Measurements from ENCODE around the gene RBM27. TPM values are rescaled to one million over a fixed set of nuclear protein-coding genes. Genes with fewer than 3 reads are reported as not detected.

The RBM27 gene
- total and polyA plus RNA-seq, 10 of the 15 experiments (the other 5 are each of a cell fraction or from before 2014, with no cell fraction given): 5.8 to 33.9 (median 16.9) TPM

DNA sequence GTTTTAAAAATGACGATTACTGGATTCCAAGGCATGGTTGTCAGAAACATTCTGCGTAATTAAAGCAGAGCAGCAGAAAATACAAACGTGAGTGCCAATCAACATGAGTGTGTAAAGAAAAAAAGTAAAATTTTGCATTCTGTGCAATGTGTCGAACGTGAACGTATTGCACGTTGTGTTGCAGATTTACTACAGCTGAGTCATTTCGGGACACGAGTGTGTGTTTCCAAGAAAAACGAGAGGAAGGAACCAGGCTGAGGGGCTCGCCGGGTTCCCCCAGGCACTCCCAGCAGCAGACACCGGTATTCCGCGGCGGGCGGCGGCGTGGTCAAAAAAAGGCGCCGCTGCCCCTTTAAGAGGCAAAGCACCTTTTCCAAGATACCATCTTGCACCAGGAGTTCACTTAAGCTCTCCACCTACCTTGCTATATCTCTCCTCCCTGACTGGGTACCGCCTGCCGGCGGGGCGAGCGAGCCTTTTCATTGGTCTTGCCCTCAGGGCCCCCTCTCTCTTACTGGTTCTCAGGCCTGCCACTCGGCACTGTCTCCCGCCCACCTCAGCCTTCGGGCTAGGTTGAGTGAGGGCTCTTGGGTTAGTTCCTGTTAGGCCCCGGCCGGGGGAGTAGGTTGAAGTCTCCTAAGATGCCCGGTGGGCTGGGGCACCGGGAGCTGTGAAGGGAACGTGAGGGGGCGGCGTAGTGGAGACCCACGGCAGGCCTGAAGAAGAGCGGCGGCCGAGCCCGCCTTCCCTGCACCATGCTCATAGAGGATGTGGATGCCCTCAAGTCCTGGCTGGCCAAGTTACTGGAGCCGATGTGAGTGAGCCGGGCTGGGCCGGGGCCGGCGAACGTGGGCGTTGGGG, at the start of gene RBM27 (continued):
- TF ChIP-seq, protein P1, sequence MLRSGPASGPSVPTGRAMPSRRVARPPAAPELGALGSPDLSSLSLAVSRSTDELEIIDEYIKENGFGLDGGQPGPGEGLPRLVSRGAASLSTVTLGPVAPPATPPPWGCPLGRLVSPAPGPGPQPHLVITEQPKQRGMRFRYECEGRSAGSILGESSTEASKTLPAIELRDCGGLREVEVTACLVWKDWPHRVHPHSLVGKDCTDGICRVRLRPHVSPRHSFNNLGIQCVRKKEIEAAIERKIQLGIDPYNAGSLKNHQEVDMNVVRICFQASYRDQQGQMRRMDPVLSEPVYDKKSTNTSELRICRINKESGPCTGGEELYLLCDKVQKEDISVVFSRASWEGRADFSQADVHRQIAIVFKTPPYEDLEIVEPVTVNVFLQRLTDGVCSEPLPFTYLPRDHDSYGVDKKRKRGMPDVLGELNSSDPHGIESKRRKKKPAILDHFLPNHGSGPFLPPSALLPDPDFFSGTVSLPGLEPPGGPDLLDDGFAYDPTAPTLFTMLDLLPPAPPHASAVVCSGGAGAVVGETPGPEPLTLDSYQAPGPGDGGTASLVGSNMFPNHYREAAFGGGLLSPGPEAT (IDR thresholded peaks at IDR 0.05; ENCODE audit: low read depth): peak; percentile 97
- TF ChIP-seq IRF4 (IDR thresholded peaks at IDR 0.05; ENCODE audit: low read depth, low read length): no peak; the same call in 1 of the 2 replicates
- peak; percentile 12 for TF ChIP-seq MYC (IDR thresholded peaks at IDR 0.05; ENCODE audit: insufficient read depth, insufficient read length, insufficient replicate concordance, low read length, severe bottlenecking)
- TF ChIP-seq, protein P2, sequence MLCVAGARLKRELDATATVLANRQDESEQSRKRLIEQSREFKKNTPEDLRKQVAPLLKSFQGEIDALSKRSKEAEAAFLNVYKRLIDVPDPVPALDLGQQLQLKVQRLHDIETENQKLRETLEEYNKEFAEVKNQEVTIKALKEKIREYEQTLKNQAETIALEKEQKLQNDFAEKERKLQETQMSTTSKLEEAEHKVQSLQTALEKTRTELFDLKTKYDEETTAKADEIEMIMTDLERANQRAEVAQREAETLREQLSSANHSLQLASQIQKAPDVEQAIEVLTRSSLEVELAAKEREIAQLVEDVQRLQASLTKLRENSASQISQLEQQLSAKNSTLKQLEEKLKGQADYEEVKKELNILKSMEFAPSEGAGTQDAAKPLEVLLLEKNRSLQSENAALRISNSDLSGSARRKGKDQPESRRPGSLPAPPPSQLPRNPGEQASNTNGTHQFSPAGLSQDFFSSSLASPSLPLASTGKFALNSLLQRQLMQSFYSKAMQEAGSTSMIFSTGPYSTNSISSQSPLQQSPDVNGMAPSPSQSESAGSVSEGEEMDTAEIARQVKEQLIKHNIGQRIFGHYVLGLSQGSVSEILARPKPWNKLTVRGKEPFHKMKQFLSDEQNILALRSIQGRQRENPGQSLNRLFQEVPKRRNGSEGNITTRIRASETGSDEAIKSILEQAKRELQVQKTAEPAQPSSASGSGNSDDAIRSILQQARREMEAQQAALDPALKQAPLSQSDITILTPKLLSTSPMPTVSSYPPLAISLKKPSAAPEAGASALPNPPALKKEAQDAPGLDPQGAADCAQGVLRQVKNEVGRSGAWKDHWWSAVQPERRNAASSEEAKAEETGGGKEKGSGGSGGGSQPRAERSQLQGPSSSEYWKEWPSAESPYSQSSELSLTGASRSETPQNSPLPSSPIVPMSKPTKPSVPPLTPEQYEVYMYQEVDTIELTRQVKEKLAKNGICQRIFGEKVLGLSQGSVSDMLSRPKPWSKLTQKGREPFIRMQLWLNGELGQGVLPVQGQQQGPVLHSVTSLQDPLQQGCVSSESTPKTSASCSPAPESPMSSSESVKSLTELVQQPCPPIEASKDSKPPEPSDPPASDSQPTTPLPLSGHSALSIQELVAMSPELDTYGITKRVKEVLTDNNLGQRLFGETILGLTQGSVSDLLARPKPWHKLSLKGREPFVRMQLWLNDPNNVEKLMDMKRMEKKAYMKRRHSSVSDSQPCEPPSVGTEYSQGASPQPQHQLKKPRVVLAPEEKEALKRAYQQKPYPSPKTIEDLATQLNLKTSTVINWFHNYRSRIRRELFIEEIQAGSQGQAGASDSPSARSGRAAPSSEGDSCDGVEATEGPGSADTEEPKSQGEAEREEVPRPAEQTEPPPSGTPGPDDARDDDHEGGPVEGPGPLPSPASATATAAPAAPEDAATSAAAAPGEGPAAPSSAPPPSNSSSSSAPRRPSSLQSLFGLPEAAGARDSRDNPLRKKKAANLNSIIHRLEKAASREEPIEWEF (IDR thresholded peaks at IDR 0.05; ENCODE audit: insufficient replicate concordance, low read depth, low read length): no peak
- no peak for TF ChIP-seq YBX1 (IDR thresholded peaks at IDR 0.05)
- no peak for TF ChIP-seq STAT1 (conservative IDR thresholded peaks at IDR 0.05)
- TF ChIP-seq GABPA (IDR thresholded peaks at IDR 0.05; ENCODE audit: low read depth): 0 out of 2 replicates have a peak, but pooled peaks have one; percentile 16
- no peak for TF ChIP-seq SPI1 (IDR thresholded peaks at IDR 0.05; ENCODE audit: borderline replicate concordance, insufficient read depth, low read depth, low read length)
- no peak for TF ChIP-seq HDAC2 (IDR thresholded peaks at IDR 0.05)
- TF ChIP-seq, protein P3, sequence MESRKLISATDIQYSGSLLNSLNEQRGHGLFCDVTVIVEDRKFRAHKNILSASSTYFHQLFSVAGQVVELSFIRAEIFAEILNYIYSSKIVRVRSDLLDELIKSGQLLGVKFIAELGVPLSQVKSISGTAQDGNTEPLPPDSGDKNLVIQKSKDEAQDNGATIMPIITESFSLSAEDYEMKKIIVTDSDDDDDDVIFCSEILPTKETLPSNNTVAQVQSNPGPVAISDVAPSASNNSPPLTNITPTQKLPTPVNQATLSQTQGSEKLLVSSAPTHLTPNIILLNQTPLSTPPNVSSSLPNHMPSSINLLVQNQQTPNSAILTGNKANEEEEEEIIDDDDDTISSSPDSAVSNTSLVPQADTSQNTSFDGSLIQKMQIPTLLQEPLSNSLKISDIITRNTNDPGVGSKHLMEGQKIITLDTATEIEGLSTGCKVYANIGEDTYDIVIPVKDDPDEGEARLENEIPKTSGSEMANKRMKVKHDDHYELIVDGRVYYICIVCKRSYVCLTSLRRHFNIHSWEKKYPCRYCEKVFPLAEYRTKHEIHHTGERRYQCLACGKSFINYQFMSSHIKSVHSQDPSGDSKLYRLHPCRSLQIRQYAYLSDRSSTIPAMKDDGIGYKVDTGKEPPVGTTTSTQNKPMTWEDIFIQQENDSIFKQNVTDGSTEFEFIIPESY (IDR thresholded peaks at IDR 0.05): no peak
- no peak for TF ChIP-seq SMC3 (IDR thresholded peaks at IDR 0.05; ENCODE audit: borderline replicate concordance, low read length)
- TF ChIP-seq EED (IDR thresholded peaks at IDR 0.05; ENCODE audit: low read depth): 0 out of 2 replicates have a peak, but pooled peaks have one; percentile 2
- TF ChIP-seq, protein P4, sequence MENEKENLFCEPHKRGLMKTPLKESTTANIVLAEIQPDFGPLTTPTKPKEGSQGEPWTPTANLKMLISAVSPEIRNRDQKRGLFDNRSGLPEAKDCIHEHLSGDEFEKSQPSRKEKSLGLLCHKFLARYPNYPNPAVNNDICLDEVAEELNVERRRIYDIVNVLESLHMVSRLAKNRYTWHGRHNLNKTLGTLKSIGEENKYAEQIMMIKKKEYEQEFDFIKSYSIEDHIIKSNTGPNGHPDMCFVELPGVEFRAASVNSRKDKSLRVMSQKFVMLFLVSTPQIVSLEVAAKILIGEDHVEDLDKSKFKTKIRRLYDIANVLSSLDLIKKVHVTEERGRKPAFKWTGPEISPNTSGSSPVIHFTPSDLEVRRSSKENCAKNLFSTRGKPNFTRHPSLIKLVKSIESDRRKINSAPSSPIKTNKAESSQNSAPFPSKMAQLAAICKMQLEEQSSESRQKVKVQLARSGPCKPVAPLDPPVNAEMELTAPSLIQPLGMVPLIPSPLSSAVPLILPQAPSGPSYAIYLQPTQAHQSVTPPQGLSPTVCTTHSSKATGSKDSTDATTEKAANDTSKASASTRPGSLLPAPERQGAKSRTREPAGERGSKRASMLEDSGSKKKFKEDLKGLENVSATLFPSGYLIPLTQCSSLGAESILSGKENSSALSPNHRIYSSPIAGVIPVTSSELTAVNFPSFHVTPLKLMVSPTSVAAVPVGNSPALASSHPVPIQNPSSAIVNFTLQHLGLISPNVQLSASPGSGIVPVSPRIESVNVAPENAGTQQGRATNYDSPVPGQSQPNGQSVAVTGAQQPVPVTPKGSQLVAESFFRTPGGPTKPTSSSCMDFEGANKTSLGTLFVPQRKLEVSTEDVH (IDR thresholded peaks at IDR 0.05; ENCODE audit: low read depth, partially characterized antibody): no peak
- TF ChIP-seq MEF2B (IDR thresholded peaks at IDR 0.05; ENCODE audit: partially characterized antibody, poor library complexity, severe bottlenecking): no peak
- TF ChIP-seq FOXK2 (IDR thresholded peaks at IDR 0.05): no peak
- TF ChIP-seq MYB (IDR thresholded peaks at IDR 0.05; ENCODE audit: borderline replicate concordance, low read depth, low read length): no peak
- TF ChIP-seq HCFC1 (IDR thresholded peaks at IDR 0.05; ENCODE audit: low read length): peak; percentile 56
- peak; percentile 81 for TF ChIP-seq CREB1 (IDR thresholded peaks at IDR 0.05; ENCODE audit: low read depth)
